ENCODE measurements around the gene BPIFB1. TPM values are rescaled to one million over a fixed set of nuclear protein-coding genes. Genes with fewer than 3 reads are reported as not detected.

BPIFB1 gene
- total and polyA plus RNA-seq, 2 of the 13 experiments (the other 11 are each of a cell fraction or from before 2014, with no cell fraction given): 0.82 to 4.4 TPM

GRCh38 chr20:33337531-33338165 lies 54.6 kb downstream of the BPIFB1 start:
- CTCF ChIA-PET (ENCODE audit: low intra/inter-chr PET ratio, low total read pairs): no interaction called here
- no peak for TF ChIP-seq KAT7 (CRISPR knock-in tag; IDR thresholded peaks at IDR 0.05; ENCODE audit: borderline replicate concordance)
- no peak for TF ChIP-seq MLLT10 (CRISPR knock-in tag; IDR thresholded peaks at IDR 0.05)
- 0 out of 2 replicates have a peak, but pooled peaks have one; percentile 34 for TF ChIP-seq TBX2 (CRISPR knock-in tag; IDR thresholded peaks at IDR 0.05; ENCODE audit: borderline replicate concordance)
- TF ChIP-seq ZNF510 (CRISPR knock-in tag; IDR thresholded peaks at IDR 0.05; ENCODE audit: low read depth): 0 out of 2 replicates have a peak, but pooled peaks have one; percentile 47
- no peak for TF ChIP-seq AKNA (CRISPR knock-in tag; IDR thresholded peaks at IDR 0.05; ENCODE audit: borderline replicate concordance)
- 0 out of 2 replicates have a peak, but pooled peaks have one; percentile 4 for TF ChIP-seq FOXO1 (CRISPR knock-in tag; IDR thresholded peaks at IDR 0.05)
- TF ChIP-seq U2AF1 (optimal IDR thresholded peaks at IDR 0.05; ENCODE audit: low read depth, low read length): no peak
- peak; percentile 37; the same call in 1 of the 2 replicates for TF ChIP-seq ZNF350 (CRISPR knock-in tag; IDR thresholded peaks at IDR 0.05; ENCODE audit: borderline replicate concordance, low read depth)
- no peak for TF ChIP-seq CREB1 (IDR thresholded peaks at IDR 0.05)
- no peak for TF ChIP-seq CREB1 (CRISPR knock-in tag; IDR thresholded peaks at IDR 0.05)
- no peak for TF ChIP-seq MLXIP (CRISPR knock-in tag; IDR thresholded peaks at IDR 0.05; ENCODE audit: borderline replicate concordance)
- TF ChIP-seq KAT2B (IDR thresholded peaks at IDR 0.05; ENCODE audit: borderline replicate concordance, low read depth, low read length): no peak
- TF ChIP-seq HNF1B (CRISPR knock-in tag; IDR thresholded peaks at IDR 0.05): no peak

More at GRCh38 chr20:33337531-33338165, 54.6 kb downstream of the BPIFB1 start:
- DNase-seq (ENCODE audit: low spot score): no peak
- Histone ChIP-seq H3K27ac (ENCODE audit: extremely low read length, insufficient read depth, low read length) (no peak overlapping the region), H3K9me3 (ENCODE audit: low read length) (no peaks in the 10 kb centered on the region), H3K36me3 (replicated peaks in 1 of 2; ENCODE audit: control insufficient read depth in 1 of 2, insufficient read depth in 2 of 2, low read length in 2 of 2) (no peaks in the 10 kb centered on the region), H3K79me2 (ENCODE audit: insufficient read depth, low read length) (no peaks in the 10 kb centered on the region), H3K9ac (ENCODE audit: insufficient read depth, low read depth, low read length) (no peak overlapping the region), H3K4me2 (ENCODE audit: low read depth, low read length) (peak overlapping the region; percentile 30), H3K4me1 (ENCODE audit: insufficient read depth, low read length) (peaks cover 56% of the 10 kb centered on the region), H2AFZ (ENCODE audit: low read length) (no peak overlapping the region), H3K4me3 (replicated peaks in 1 of 3; ENCODE audit: insufficient read depth in 1 of 3, low read depth in 2 of 3, low read length in 3 of 3) (no peak overlapping the region), H3K27me3 (ENCODE audit: control insufficient read depth in 1 of 2, insufficient read depth in 2 of 2, low read length in 2 of 2) (peaks cover 3 to 16% of the 10 kb centered on the region in 2 experiments; a peak in 3 of 5 replicates), H4K20me1 (ENCODE audit: insufficient read depth, low read length) (no peaks in the 10 kb centered on the region)
- in situ Hi-C loops (cut with HindIII; ENCODE audit: extremely low pct_ligation_motif_present, low pct_unique_long_range_greater_than_20kb) (no loop called here), intact Hi-C loops (cut with micrococcal nuclease; ENCODE audit: unreplicated experiment) (loop anchor here (2.0 kb wide), 1 partner anchor 19 kb away; no protein-coding TSS in a partner anchor)
- BruUV-seq (replicated peaks): no TSS peak
- POLR2A ChIA-PET: no interaction called here
- WGBS (ENCODE audit: low lambda C conversion rate): 63% methylated on average over 6 of the region's 6 CpGs
- no peak for ATAC-seq
- peak; percentile 39 for FAIRE-seq

All from HepG2 (cell line).